ENCODE measurements around the gene HBZ. TPM values are rescaled to one million over a fixed set of nuclear protein-coding genes. Genes with fewer than 3 reads are reported as not detected.

Gene HBZ
- not detected for total RNA-seq

DNA sequence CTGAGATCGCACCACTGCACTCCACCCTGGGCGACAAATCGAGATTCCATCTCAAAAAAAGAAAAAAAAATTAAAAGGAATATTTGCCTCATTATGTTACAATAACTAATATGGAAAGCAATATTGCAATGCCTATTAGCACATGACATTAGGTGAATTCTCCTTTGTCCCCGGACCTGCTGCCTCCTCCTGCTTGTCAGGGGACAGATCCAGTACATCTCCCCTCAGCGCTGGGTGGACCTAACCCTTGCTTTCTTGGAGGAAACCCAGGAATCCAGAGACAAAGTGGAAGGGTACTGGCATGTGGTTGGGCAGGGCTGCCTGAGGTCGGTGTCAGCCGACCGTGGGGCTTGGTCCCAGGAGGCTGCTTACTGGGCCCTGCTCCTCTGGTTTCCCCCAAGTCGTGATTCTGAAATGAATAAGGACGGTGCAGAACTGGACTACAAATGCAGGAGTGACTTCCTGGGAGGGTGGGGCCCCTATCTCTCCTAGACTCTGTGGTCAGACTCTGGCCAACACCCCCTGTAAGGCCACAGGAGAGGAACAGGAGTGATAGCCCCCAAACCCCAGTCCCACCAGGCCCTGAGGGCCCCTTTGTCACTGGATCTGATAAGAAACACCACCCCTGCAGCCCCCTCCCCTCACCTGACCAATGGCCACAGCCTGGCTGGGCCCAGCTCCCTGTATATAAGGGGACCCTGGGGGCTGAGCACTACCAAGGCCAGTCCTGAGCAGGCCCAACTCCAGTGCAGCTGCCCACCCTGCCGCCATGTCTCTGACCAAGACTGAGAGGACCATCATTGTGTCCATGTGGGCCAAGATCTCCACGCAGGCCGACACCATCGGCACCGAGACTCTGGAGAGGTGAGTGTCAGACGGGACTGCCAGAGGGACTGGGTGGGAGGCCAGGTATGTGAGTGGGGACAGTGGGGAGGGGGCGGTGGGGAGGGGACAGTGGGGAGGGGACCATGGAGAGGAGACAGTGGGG lies at the start of gene HBZ:
Gene HBZ (plus strand): TSS at position 504 of the 988 bp plus-strand sequence. CDS start 266 bp downstream, at position 770.
- no peak within 1 kb of the TSS for H3K27ac ChIP-seq
- H3K4me1 ChIP-seq, result peaks cover 0 to 9% (median 5%) of the 10 kb centered on the region in 4 donors
- H3K9me3 ChIP-seq, result no peaks in the 10 kb centered on the region
- no peaks in the 10 kb centered on the region for H3K36me3 ChIP-seq
- no peak for DNase-seq
- H3K4me3 ChIP-seq, result no peak within 1 kb of the TSS
- H3K27me3 ChIP-seq, result peaks cover 0 to 5% of the 10 kb centered on the region in 2 donors
- TF ChIP-seq, protein P1, sequence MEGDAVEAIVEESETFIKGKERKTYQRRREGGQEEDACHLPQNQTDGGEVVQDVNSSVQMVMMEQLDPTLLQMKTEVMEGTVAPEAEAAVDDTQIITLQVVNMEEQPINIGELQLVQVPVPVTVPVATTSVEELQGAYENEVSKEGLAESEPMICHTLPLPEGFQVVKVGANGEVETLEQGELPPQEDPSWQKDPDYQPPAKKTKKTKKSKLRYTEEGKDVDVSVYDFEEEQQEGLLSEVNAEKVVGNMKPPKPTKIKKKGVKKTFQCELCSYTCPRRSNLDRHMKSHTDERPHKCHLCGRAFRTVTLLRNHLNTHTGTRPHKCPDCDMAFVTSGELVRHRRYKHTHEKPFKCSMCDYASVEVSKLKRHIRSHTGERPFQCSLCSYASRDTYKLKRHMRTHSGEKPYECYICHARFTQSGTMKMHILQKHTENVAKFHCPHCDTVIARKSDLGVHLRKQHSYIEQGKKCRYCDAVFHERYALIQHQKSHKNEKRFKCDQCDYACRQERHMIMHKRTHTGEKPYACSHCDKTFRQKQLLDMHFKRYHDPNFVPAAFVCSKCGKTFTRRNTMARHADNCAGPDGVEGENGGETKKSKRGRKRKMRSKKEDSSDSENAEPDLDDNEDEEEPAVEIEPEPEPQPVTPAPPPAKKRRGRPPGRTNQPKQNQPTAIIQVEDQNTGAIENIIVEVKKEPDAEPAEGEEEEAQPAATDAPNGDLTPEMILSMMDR (IDR thresholded peaks at IDR 0.05), result no peak
- TF ChIP-seq POLR2A (IDR thresholded peaks at IDR 0.05), result no peak

DNA sequence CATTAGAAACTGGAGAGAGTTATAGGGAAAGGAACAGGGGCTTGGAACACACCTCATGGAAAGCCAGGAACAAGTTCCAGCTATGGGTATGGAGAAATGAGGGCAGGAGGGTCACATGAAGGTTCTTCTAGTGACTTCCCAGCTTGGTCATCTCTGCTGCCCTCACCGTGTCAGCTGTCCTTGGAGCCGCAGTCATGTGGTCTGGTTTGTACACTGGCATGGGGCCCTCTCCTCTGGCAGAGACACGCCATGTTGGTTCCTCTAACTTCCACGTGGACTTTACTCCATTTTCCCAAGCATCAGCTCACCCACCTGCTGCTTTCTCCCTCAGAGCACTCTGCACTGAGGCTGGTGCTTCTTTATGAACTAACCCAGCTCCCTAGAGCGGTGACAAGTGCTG lies 48.1 kb upstream of the HBZ start:
- TF ChIP-seq POLR2A (IDR thresholded peaks at IDR 0.05), result no peak
- TF ChIP-seq, protein P1 (IDR thresholded peaks at IDR 0.05), result no peak
- Histone ChIP-seq H3K27me3 (no peaks in the 10 kb centered on the region), H3K27ac (no peak overlapping the region), H3K4me3 (no peak overlapping the region), H3K36me3 (peaks cover 0 to 14% (median 0%) of the 10 kb centered on the region in 3 donors), H3K4me1 (no peaks in the 10 kb centered on the region), H3K9me3 (no peaks in the 10 kb centered on the region)
- no peak for DNase-seq

DNA sequence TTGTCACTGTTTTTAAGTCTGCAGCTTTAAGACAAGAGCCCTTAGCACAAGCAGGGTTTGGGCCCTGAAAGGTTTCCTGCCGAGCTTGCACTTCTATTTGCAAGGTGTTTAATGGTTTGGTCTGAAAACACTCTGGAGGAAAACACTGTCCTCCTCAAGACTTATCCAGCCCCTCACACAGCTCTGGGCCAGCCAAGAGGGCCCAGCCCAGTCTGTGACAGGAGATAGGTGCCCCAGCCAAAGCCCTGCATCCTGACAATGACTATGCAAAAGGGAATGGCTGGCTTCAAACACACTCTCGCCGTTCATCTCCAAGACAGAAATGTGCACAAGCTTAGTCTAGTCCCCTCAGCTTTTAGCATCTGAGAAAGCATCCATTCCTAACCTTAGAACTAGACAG lies 47.5 kb upstream of the HBZ start:
- Histone ChIP-seq H3K36me3 (peaks cover 0 to 20% (median 0%) of the 10 kb centered on the region in 3 donors), H3K4me1 (no peaks in the 10 kb centered on the region), H3K27ac (no peak overlapping the region), H3K27me3 (no peaks in the 10 kb centered on the region), H3K4me3 (no peak overlapping the region), H3K9me3 (no peaks in the 10 kb centered on the region)
- no peak for TF ChIP-seq POLR2A (IDR thresholded peaks at IDR 0.05)
- TF ChIP-seq, protein P1 (IDR thresholded peaks at IDR 0.05), result no peak
- no peak for DNase-seq

DNA sequence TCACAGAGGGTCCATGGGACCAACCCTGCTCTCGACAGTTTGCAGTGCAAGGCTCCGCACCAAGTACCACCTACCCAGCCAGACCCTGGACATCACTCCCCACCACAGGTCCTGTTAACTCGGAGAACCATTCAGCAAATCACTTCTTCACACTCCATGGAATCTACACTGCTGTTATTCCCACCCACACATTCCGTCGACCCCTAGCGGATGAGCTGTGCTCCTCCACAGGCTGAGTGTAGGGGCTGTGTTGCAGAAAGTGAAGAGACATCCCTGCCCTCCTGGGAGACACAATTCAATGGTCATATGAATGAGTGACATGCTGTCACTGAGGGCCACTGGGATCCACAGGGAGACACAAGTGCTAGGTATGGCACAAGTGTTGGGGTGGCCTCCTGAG lies 46.9 kb upstream of the HBZ start:
- H3K27ac ChIP-seq, result no peak overlapping the region
- DNase-seq, result no peak
- no peaks in the 10 kb centered on the region for H3K4me1 ChIP-seq
- H3K36me3 ChIP-seq, result peaks cover 0 to 26% (median 0%) of the 10 kb centered on the region in 3 donors
- H3K4me3 ChIP-seq, result no peak overlapping the region
- H3K9me3 ChIP-seq, result no peaks in the 10 kb centered on the region
- no peaks in the 10 kb centered on the region for H3K27me3 ChIP-seq
- TF ChIP-seq, protein P1 (IDR thresholded peaks at IDR 0.05), result no peak
- no peak for TF ChIP-seq POLR2A (IDR thresholded peaks at IDR 0.05)

DNA sequence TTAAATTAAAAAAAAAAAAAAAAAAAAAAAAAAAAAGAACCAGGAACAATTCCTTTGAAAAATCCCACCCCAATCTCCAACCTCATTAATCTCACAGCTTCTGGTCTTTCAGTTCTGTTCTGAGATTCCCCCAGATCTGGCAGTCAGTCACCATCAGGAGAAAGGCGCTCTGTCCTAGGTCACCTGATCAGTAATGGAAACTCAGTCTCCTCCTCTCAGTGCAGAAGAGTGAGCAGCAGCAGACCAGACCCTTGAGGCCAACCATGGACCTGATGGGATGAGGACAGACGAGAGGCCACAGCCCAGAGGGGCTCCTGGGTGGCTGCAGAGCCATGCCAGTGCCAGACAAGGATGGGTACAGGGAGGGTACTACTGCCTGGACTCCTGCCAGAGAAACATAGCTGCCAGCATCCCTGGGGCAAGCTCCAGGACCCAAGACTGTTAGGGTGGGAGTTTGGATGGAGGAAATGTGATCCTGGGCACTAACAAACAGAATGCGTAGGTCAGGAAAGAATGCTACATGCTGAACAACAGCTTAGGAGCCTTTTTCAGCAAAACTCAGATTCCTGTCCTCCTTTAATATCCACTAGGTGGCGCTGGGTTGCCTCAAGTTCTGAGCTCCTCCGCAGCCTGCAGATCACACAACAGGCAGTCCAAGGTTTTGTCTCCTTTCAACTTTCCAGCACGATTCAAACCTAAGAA lies 45.7 kb upstream of the HBZ start:
- Histone ChIP-seq H3K36me3 (peaks cover 0 to 29% (median 0%) of the 10 kb centered on the region in 3 donors), H3K9me3 (no peaks in the 10 kb centered on the region), H3K4me1 (no peaks in the 10 kb centered on the region), H3K4me3 (no peak overlapping the region), H3K27ac (no peak overlapping the region), H3K27me3 (no peaks in the 10 kb centered on the region)
- TF ChIP-seq, protein P1 (IDR thresholded peaks at IDR 0.05), result peak; percentile 63 to 85 (median 80)
- no peak for TF ChIP-seq POLR2A (IDR thresholded peaks at IDR 0.05)
- peak in 2 of 3 donors; percentile 46 to 83 for DNase-seq

Data from Peyer's patch (tissue), 4 donors.